ENCODE results near the gene SPNS2.

DNA sequence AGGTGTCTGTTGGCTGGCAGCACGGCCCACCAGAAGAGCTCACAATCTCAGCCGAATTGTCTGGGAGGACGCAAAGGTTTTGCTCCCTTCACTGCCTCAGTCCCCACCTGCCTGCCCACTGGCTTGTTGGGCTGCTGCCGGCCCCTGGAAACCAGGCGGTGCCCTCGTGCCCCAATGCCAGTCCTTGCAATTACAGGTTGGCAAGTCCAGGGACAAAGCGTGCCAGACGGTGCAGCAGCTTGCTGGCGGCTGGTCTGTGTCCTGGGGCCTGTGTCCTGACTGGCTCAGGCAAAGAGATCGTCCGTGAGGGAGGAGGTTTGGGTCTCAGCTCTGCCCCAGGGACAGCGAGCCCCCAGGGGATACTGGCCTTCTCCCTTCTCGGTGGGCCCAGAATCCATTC is 24.6 kb upstream of the SPNS2 start:
- TF ChIP-seq, protein P1, sequence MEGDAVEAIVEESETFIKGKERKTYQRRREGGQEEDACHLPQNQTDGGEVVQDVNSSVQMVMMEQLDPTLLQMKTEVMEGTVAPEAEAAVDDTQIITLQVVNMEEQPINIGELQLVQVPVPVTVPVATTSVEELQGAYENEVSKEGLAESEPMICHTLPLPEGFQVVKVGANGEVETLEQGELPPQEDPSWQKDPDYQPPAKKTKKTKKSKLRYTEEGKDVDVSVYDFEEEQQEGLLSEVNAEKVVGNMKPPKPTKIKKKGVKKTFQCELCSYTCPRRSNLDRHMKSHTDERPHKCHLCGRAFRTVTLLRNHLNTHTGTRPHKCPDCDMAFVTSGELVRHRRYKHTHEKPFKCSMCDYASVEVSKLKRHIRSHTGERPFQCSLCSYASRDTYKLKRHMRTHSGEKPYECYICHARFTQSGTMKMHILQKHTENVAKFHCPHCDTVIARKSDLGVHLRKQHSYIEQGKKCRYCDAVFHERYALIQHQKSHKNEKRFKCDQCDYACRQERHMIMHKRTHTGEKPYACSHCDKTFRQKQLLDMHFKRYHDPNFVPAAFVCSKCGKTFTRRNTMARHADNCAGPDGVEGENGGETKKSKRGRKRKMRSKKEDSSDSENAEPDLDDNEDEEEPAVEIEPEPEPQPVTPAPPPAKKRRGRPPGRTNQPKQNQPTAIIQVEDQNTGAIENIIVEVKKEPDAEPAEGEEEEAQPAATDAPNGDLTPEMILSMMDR (IDR thresholded peaks at IDR 0.05), result no peak
- TF ChIP-seq POLR2A (IDR thresholded peaks at IDR 0.05) (no peak), POLR2AphosphoS5 (IDR thresholded peaks at IDR 0.05) (no peak), EP300 (IDR thresholded peaks at IDR 0.05) (no peak)

Measured in upper lobe of left lung (tissue), 4 donors.